ENCODE data around the gene RRBP1. TPM values are rescaled to one million over a fixed set of nuclear protein-coding genes. Genes with fewer than 3 reads are reported as not detected.

The RRBP1 gene
- total RNA-seq, 1 donor from 2014 or later = 312 TPM

GRCh38 chr20:17704589-17705317 lies 22.7 kb upstream of the RRBP1 start:
- no peaks in the 10 kb centered on the region for H3K36me3 Mint-ChIP-seq (ENCODE audit: unreplicated experiment)
- no peak for TF ChIP-seq CTCF (IDR thresholded peaks at IDR 0.05)
- H3K27ac Mint-ChIP-seq (ENCODE audit: unreplicated experiment) = no peak overlapping the region
- H3K27me3 Mint-ChIP-seq (ENCODE audit: unreplicated experiment) = peaks cover 5% of the 10 kb centered on the region
- no peaks in the 10 kb centered on the region for H3K4me1 Mint-ChIP-seq (ENCODE audit: unreplicated experiment)
- no peak for DNase-seq (ENCODE audit: extremely low spot score, unreplicated experiment)
- no peak overlapping the region for H3K4me3 Mint-ChIP-seq (ENCODE audit: unreplicated experiment)
- H3K9me3 Mint-ChIP-seq (ENCODE audit: unreplicated experiment) = no peaks in the 10 kb centered on the region

GRCh38 chr20:17701826-17702225 lies 19.8 kb upstream of the RRBP1 start:
- Mint-ChIP-seq H3K27me3 (ENCODE audit: unreplicated experiment) (peaks cover 5% of the 10 kb centered on the region), H3K36me3 (ENCODE audit: unreplicated experiment) (no peaks in the 10 kb centered on the region), H3K27ac (ENCODE audit: unreplicated experiment) (no peak overlapping the region), H3K9me3 (ENCODE audit: unreplicated experiment) (no peaks in the 10 kb centered on the region), H3K4me1 (ENCODE audit: unreplicated experiment) (no peaks in the 10 kb centered on the region), H3K4me3 (ENCODE audit: unreplicated experiment) (no peak overlapping the region)
- TF ChIP-seq CTCF (IDR thresholded peaks at IDR 0.05) = no peak
- no peak for DNase-seq (ENCODE audit: extremely low spot score, unreplicated experiment)

- no peaks in the 10 kb centered on the region for H3K9me3 Mint-ChIP-seq (ENCODE audit: unreplicated experiment)
- peaks cover 5% of the 10 kb centered on the region for H3K27me3 Mint-ChIP-seq (ENCODE audit: unreplicated experiment)
- no peak overlapping the region for H3K27ac Mint-ChIP-seq (ENCODE audit: unreplicated experiment)
- no peak overlapping the region for H3K4me3 Mint-ChIP-seq (ENCODE audit: unreplicated experiment)
- no peak for DNase-seq (ENCODE audit: extremely low spot score, unreplicated experiment)
- H3K4me1 Mint-ChIP-seq (ENCODE audit: unreplicated experiment) = no peaks in the 10 kb centered on the region
- TF ChIP-seq CTCF (IDR thresholded peaks at IDR 0.05) = no peak
- no peaks in the 10 kb centered on the region for H3K36me3 Mint-ChIP-seq (ENCODE audit: unreplicated experiment)
Measured at GRCh38 chr20:17700637-17701036, 18.6 kb upstream of the RRBP1 start.

- H3K27me3 Mint-ChIP-seq (ENCODE audit: unreplicated experiment) = peaks cover 5% of the 10 kb centered on the region
- no peak within 1 kb of the TSS for H3K27ac Mint-ChIP-seq (ENCODE audit: unreplicated experiment)
- no peaks in the 10 kb centered on the region for H3K9me3 Mint-ChIP-seq (ENCODE audit: unreplicated experiment)
- no peaks in the 10 kb centered on the region for H3K36me3 Mint-ChIP-seq (ENCODE audit: unreplicated experiment)
- no peak within 1 kb of the TSS for H3K4me3 Mint-ChIP-seq (ENCODE audit: unreplicated experiment)
- TF ChIP-seq CTCF (IDR thresholded peaks at IDR 0.05) = no peak
- no peak for DNase-seq (ENCODE audit: extremely low spot score, unreplicated experiment)
- no peaks in the 10 kb centered on the region for H3K4me1 Mint-ChIP-seq (ENCODE audit: unreplicated experiment)
Measured at GRCh38 chr20:17699931-17700351, 17.9 kb upstream of the RRBP1 start, which contains the start of gene BANF2. BANF2 (plus strand) TSS chr20:17699966; CDS start chr20:17725026, 25,060 bp downstream.

GRCh38 chr20:17698384-17698783 lies 16.3 kb upstream of the RRBP1 start:
- Mint-ChIP-seq H3K4me1 (ENCODE audit: unreplicated experiment) (no peaks in the 10 kb centered on the region), H3K36me3 (ENCODE audit: unreplicated experiment) (no peaks in the 10 kb centered on the region), H3K4me3 (ENCODE audit: unreplicated experiment) (no peak overlapping the region), H3K27me3 (ENCODE audit: unreplicated experiment) (peaks cover 14% of the 10 kb centered on the region), H3K27ac (ENCODE audit: unreplicated experiment) (no peak overlapping the region), H3K9me3 (ENCODE audit: unreplicated experiment) (no peaks in the 10 kb centered on the region)
- TF ChIP-seq CTCF (IDR thresholded peaks at IDR 0.05) = no peak
- DNase-seq (ENCODE audit: extremely low spot score, unreplicated experiment) = no peak
